ENCODE measurements around the gene NEXMIF.

Gene NEXMIF

GRCh38 chrX:74931214-74931613 is 6.0 kb upstream of the NEXMIF start:
- Histone ChIP-seq H3K9me3 (ENCODE audit: insufficient read depth, low read depth, low read length) (no peaks in the 10 kb centered on the region), H3K27me3 (ENCODE audit: insufficient read depth, low read length, poor library complexity, severe bottlenecking) (no peaks in the 10 kb centered on the region), H4K20me1 (ENCODE audit: insufficient read depth, low read length, poor library complexity, severe bottlenecking) (no peaks in the 10 kb centered on the region), H3K79me2 (ENCODE audit: insufficient read depth, low read length) (no peaks in the 10 kb centered on the region), H3K36me3 (ENCODE audit: insufficient read depth, low read length) (no peaks in the 10 kb centered on the region), H3K9me2 (replicated peaks; ENCODE audit: low read depth, low read length) (no peaks in the 10 kb centered on the region), H3K4me2 (ENCODE audit: low read depth, low read length, poor library complexity, severe bottlenecking) (no peak overlapping the region), H3K4me3 (ENCODE audit: low read length, poor library complexity, severe bottlenecking) (no peak overlapping the region), H3K4me1 (ENCODE audit: insufficient read depth, low read length, poor library complexity, severe bottlenecking) (no peaks in the 10 kb centered on the region), H3K9ac (ENCODE audit: low read depth, low read length, poor library complexity, severe bottlenecking) (no peak overlapping the region), H2AFZ (ENCODE audit: low read length) (no peak overlapping the region), H3F3A (ENCODE audit: low read depth) (no peaks in the 10 kb centered on the region)
- no peak for TF ChIP-seq EZH2phosphoT487 (IDR thresholded peaks at IDR 0.05; ENCODE audit: borderline replicate concordance)
- TF ChIP-seq, protein P1, sequence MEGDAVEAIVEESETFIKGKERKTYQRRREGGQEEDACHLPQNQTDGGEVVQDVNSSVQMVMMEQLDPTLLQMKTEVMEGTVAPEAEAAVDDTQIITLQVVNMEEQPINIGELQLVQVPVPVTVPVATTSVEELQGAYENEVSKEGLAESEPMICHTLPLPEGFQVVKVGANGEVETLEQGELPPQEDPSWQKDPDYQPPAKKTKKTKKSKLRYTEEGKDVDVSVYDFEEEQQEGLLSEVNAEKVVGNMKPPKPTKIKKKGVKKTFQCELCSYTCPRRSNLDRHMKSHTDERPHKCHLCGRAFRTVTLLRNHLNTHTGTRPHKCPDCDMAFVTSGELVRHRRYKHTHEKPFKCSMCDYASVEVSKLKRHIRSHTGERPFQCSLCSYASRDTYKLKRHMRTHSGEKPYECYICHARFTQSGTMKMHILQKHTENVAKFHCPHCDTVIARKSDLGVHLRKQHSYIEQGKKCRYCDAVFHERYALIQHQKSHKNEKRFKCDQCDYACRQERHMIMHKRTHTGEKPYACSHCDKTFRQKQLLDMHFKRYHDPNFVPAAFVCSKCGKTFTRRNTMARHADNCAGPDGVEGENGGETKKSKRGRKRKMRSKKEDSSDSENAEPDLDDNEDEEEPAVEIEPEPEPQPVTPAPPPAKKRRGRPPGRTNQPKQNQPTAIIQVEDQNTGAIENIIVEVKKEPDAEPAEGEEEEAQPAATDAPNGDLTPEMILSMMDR (conservative IDR thresholded peaks at IDR 0.05; ENCODE audit: low read length), result no peak

DNA sequence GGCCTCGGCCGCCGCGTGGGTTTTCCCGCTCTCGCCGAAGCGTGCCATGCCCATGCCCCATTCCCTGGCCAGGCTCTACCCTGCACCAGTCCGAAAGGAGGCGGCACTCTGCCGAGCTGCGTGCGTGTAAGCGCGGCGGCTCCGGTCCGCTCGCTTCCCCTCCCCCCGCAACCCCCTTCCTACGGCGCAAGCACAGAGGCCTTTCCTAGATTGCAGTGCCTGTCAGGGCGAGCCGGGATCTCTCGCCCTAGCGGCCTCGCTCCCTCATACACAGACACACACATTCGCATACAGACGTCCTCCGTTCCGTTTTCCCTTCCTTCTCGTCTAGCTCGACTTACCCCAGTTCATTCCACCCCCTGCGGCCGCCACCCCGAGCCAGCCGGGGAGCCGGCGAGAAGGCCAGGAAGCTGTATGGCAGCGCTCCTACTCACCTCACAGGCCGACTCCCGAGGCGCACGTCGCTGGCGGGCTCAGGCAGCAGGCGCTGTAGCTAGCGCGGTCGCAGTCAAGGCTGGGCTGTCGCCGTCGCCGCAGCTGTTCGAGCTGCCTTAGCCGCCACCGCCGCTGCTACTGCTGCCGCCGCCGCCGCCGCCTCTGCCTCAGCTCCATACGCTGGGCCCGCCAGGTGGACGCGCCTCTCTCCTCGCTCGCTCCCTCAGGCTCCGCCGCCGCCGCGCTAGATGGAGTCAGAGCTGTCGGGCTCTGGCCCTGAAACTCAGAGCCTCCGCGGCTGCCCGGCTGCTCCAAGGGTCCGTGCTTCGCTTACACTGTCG is 615 bp downstream of the NEXMIF start:
- Histone ChIP-seq H3K79me2 (ENCODE audit: insufficient read depth, low read length) (no peaks in the 10 kb centered on the region), H2AFZ (ENCODE audit: low read length) (no peak overlapping the region), H3K4me2 (ENCODE audit: low read depth, low read length, poor library complexity, severe bottlenecking) (no peak overlapping the region), H3K4me1 (ENCODE audit: insufficient read depth, low read length, poor library complexity, severe bottlenecking) (no peaks in the 10 kb centered on the region), H3K36me3 (ENCODE audit: insufficient read depth, low read length) (no peaks in the 10 kb centered on the region), H3K9me3 (ENCODE audit: insufficient read depth, low read depth, low read length) (no peaks in the 10 kb centered on the region), H3K27me3 (ENCODE audit: insufficient read depth, low read length, poor library complexity, severe bottlenecking) (no peaks in the 10 kb centered on the region), H3K9me2 (replicated peaks; ENCODE audit: low read depth, low read length) (no peaks in the 10 kb centered on the region), H3F3A (ENCODE audit: low read depth) (no peaks in the 10 kb centered on the region), H3K9ac (ENCODE audit: low read depth, low read length, poor library complexity, severe bottlenecking) (no peak overlapping the region), H4K20me1 (ENCODE audit: insufficient read depth, low read length, poor library complexity, severe bottlenecking) (no peaks in the 10 kb centered on the region), H3K4me3 (ENCODE audit: low read length, poor library complexity, severe bottlenecking) (no peak overlapping the region)
- TF ChIP-seq, protein P1 (conservative IDR thresholded peaks at IDR 0.05; ENCODE audit: low read length), result no peak
- TF ChIP-seq EZH2phosphoT487 (IDR thresholded peaks at IDR 0.05; ENCODE audit: borderline replicate concordance), result no peak

DNA sequence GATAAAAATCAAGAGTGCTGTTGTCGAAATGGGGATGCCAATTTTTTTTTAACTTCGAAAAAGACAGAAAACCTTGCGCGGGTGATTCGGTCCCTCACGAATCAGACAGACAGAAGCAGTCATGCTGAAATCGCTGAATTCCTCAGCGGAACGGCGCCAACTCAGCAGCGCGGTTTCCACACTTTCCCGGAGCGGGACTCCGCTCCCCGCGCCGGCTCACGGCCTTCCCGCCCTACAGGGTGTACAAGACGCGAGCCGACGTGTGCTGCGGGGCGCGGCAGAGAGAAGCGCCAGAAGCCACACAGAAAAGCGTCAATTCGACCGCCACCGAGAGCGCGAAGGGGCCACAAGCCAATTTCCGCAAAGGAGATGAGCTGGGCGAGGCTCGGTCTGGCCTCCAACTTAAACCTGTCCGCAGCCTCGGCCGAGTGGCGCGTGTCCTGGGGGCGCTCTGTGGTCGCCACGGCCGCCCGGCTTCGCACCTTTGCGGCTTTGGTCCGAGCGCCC is 1.3 kb downstream of the NEXMIF start:
- Histone ChIP-seq H3K9ac (ENCODE audit: low read depth, low read length, poor library complexity, severe bottlenecking) (no peak overlapping the region), H3K4me2 (ENCODE audit: low read depth, low read length, poor library complexity, severe bottlenecking) (no peak overlapping the region), H3K9me2 (replicated peaks; ENCODE audit: low read depth, low read length) (no peaks in the 10 kb centered on the region)

More for the DNA sequence above, 1.3 kb downstream of the NEXMIF start:
- no peaks in the 10 kb centered on the region for H3K79me2 ChIP-seq (ENCODE audit: insufficient read depth, low read length)
- H4K20me1 ChIP-seq (ENCODE audit: insufficient read depth, low read length, poor library complexity, severe bottlenecking), result no peaks in the 10 kb centered on the region
- H3K36me3 ChIP-seq (ENCODE audit: insufficient read depth, low read length), result no peaks in the 10 kb centered on the region
- no peak overlapping the region for H2AFZ ChIP-seq (ENCODE audit: low read length)
- no peaks in the 10 kb centered on the region for H3K9me3 ChIP-seq (ENCODE audit: insufficient read depth, low read depth, low read length)
- no peak overlapping the region for H3K4me3 ChIP-seq (ENCODE audit: low read length, poor library complexity, severe bottlenecking)
- H3K27me3 ChIP-seq (ENCODE audit: insufficient read depth, low read length, poor library complexity, severe bottlenecking), result no peaks in the 10 kb centered on the region
- H3F3A ChIP-seq (ENCODE audit: low read depth), result no peaks in the 10 kb centered on the region
- H3K4me1 ChIP-seq (ENCODE audit: insufficient read depth, low read length, poor library complexity, severe bottlenecking), result no peaks in the 10 kb centered on the region
- TF ChIP-seq, protein P1 (conservative IDR thresholded peaks at IDR 0.05; ENCODE audit: low read length), result no peak
- TF ChIP-seq EZH2phosphoT487 (IDR thresholded peaks at IDR 0.05; ENCODE audit: borderline replicate concordance), result no peak
